Suprapubic skin (tissue), 4 donors: ENCODE data around the gene LPCAT1.

ENCODE experiments used
- CTCF ChIP-seq, 2 donors: fragments of 200-600 bp in 1 of 2; fragments of 450-650 bp in 1 of 2; sonication (generic) in 1 of 2; IDR thresholded peaks; one replicate each; pipeline ENCODE4 v1.5.1; 2016 to 2019; ENCODE audit warnings: antibody characterized with exemption in 2 of 2, mild to moderate bottlenecking in 1 of 2, moderate library complexity in 1 of 2
- POLR2A ChIP-seq, 2 donors: fragments of 450-650 bp; IDR thresholded peaks; one replicate each; pipeline ENCODE4 v1.6.1; 2017; ENCODE audit warnings: antibody characterized with exemption in 2 of 2, mild to moderate bottlenecking in 2 of 2, moderate library complexity in 2 of 2
- POLR2AphosphoS5 ChIP-seq, 3 donors: sonication (generic); formaldehyde crosslinking; IDR thresholded peaks; one replicate each; pipeline ENCODE4 v1.6.1; 2017; ENCODE audit warnings: antibody characterized with exemption in 3 of 3

- TF ChIP-seq POLR2AphosphoS5 (IDR thresholded peaks at IDR 0.05) = no peak
- no peak for TF ChIP-seq CTCF (IDR thresholded peaks at IDR 0.05)
- no peak for TF ChIP-seq POLR2A (IDR thresholded peaks at IDR 0.05)
Observed at GRCh38 chr5:1563617-1564181, 39.9 kb upstream of the LPCAT1 start.
